ENCODE measurements around the gene GLP2R.
A peak's percentile ranks its signal among the peaks of the same experiment; 100 is the strongest.
"Not testable (repeated sequence)": the region's sequence is repeated elsewhere in the genome, so short reads cannot be mapped to it uniquely, and the experiment has no call there.

The GLP2R gene

DNA sequence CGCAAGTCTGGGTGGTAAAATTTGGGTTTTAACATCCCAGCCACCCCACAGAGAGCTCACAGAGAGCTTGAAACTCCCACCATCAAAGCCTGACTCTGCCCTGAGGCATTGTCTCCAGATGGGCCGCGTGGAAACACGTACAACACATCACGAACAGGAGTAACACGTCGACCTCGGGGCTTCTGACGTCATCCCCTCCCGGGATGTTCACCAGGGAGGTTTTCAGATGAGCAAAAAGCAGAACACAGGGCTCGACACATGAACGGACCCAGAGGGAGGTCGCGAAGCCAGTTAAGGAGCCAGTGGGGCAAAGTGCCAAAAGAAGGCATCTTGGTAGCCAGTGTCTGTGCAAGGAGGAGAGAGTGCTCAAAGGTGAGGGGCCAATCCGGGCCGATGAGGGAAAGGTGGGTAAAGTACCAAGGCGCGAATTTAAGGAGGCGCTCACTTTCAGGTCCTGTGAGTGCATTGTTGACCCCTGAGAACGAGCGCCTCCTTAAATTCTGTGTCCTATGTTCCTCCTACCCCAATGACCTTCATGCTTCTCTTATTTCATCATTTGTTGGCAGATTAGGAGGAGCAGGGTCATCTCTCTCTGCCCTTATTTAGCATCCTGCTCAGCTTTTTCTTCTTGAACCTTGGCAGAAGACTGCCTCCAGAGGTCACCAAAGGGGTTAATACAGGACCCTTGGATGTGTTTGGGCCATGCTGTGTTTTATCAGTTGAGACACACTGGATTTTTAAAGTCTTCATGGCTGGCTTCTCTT is 73.7 kb downstream of the GLP2R start:
- DNase-seq (ENCODE audit: low spot score): no peak

DNA sequence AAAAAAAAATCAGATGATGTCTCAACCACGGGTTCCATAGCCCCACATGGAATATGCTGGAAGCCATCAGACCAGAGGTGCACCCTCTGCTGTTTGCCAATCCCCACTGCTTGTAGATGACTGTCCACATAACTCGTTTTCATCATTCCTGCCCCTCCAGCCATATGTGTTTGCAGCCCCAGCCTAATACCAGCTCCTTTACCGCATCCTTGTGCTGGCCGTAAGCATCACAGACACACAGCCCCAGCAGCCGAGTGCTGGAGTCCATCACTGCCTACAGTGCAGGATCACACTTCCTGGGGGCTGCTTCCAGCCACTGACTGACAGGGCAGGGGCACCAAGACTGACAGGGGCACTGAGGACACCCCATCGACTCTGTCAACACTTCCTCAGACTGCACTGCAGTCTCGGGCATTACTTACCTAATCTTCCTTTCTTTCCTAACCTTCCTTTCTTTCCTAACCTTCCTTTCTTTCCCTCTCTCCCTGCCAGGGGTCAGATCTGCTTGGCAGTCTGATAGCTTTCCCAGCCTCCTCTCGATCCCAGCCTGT is 74.4 kb downstream of the GLP2R start:
- DNase-seq (ENCODE audit: low spot score): no peak

DNA sequence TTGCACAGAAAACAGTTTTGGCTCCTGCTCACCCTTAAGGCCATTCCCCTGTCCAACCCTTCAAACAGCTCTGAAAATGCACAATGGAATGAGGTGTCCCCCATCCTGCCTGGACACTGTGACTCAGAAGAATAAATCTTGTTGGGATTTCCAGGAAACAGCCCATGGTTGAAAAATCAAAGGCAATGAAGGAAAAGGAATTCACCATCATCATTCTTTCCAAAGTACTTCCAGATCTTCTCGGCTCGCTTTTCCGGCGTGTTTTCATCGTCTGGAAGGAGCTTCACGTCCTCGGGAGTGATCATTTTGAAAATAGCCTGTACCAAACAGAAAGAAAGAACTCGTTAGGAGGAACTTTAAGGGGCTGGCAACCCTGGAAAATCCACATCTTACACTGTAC is 75.1 kb downstream of the GLP2R start:
- DNase-seq (ENCODE audit: low spot score): no peak

DNA sequence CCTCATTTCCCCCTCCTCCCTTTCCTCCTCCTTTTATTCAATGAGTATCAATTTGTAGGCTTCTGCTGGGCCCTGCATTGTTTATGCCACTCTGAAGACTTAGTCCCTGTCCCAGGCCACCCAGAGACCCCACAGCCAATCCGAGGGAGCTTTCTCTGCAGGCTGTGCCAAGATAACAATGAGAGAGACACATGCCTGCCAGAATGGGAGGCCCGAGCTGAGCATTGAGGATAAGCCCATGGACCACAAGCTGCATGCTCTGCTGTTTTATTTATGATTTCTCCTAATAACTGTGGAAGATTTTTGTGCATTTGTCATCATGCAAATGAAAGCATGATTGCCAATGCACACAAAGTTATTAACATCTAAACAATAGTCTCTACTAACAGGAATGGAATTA is 76.4 kb downstream of the GLP2R start:
- peak; percentile 58 for DNase-seq (ENCODE audit: low spot score)

DNA sequence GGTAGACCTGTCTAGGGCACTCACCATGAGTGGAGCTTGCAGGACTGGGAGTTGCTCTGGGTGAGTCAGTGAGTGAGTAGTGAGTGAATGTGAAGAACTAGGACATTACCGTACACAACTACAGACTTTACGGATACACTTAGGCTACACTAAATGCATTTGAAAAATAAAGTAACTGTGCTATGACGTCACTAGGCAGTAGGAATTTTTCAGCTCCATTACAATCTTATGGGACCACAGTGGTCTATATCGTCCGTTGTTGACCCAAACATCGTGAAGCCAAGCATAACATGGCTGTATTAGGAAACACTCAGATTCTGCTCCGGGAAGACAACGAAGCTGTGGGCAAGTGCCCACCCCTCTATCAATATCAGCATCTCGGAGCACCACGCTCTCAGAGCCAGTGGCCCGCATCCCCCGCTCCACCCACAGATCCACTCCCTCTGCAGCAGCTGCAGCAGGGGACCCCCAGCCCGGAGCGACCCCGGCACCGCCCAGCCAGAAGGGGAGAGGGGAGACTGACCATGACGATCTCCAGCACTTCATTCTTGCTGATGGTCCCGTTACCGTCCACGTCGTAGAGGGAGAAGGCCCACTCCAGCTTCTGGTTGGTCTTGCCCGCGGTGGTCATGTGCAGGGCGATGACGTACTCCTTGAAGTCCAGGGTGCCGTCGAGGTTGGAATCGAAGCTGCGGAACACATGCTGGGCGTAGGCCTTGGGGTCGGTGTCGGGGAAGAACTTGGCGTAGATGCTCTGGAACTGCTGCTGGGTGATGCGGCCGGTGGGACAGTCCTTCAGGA is 78.8 kb downstream of the GLP2R start:
- no peak for DNase-seq (ENCODE audit: low spot score)

DNA sequence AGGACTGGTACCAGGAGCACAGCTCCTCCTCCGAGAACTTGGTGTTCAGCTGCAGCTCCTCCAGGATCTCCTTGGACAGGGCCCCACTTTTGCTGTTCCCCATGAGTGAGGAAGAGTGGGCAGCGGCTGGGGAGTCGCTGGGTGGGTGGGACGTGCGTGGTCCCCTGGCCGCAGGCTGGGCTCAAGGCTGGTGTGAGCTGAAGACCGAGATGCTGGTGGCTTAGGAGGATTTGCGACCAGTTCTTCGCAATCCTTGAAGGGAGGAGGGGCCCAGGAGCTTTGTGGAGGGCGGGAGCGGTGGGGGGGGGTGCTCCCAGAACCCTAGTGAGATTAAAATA is 79.3 kb downstream of the GLP2R start, which contains the start of gene RCVRN:
RCVRN (minus strand) TSS at position 194 of the 338 bp plus-strand sequence; CDS start at position 103, 91 bp downstream.
- no peak for DNase-seq (ENCODE audit: low spot score)

DNA sequence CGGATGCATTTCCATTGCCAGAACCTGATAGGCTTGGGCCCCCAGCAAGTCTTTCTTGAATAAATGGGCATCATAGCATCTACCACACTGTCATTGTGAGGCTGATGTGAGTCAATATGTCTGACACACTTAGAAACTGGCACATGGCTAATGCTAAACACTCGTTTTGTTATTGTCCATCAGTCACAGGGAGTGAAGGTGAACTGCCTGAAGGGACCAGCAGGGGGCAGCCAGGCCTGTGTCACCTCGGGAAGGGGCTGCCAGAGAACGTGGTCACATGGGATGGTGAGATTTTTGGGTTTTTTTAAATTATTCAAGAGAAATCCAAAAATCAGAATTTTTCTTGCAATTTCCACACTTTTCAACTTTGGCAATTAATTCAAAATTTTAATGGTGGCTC is 80.2 kb downstream of the GLP2R start:
- peak; percentile 71 for DNase-seq (ENCODE audit: low spot score)

DNA sequence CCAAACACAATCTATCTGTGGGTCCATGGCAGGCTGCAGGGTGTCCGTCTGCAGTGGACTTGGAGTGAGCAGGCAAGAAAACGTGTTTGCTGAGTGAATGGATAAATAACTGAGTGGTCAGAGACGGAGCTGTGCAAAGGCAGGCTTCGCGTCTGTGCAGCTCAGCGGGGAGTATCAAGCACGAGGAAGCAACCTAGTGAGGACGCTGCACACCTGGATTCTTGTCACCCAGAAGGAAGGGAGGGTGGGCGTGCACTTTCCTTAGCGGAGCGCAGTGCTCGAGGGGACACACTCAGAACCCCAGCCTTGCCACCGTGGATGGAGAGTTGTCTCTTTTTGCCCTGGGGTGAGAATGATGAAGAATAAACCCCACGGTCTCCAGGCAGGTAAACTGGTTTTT is 80.9 kb downstream of the GLP2R start:
- DNase-seq (ENCODE audit: low spot score): no peak

DNA sequence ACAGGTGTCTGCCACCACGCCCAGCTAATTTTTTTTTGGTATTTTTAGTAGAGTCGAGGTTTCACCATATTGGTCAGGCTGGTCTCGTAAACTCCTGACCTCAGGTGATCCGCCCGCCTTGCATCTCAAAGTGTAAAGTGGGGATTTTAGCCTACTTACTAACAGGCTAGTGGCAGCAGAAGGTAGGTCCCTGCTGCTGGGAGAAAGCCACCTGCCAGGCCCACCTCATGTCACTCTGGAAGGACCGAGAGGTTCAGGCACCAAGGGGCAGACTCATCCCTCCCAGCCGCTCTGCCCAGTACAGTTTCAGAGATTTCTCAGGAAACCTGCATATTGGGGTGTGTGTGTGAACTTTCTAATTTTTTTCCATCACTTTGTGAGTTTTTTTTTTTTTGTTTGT is 81.4 kb downstream of the GLP2R start:
- no peak for DNase-seq (ENCODE audit: low spot score)

DNA sequence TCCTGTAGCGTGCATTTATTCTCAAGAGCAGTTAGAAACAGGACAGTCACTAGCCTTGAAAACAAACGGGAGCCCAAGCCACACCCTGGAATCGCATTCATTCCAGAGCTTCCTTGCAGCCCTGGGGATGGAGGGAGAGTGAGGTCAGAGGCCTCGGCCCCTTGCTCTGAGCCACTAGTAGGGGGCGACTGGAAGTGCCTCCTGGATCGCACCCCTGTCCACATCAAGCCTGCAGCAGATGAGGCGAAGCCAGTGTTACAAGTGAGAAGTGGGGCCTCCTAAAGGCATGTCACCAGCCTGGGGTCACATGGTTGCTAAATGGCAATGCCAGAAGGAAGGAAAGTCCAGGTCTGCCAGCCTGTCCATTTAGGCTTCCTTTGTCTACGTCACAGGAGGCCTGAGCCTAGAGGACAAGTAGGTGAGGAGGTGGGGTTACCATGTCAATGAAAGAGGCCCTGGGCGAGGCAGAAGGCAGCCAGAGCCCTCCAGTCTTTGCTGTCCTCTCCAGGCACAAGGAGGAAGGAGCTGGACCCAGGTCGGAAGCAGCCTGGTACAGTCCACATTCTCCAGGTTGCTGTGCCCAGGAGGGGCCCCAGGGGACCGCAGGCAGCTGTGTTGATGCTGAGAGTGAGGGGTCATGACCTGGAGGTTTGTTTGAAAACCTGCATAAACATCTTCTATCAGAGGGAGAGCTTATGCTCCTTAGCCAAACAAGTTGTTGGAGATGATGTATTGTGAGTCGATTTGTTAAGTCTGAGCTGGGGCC is 82.3 kb downstream of the GLP2R start:
- DNase-seq (ENCODE audit: low spot score): peak; percentile 62

DNA sequence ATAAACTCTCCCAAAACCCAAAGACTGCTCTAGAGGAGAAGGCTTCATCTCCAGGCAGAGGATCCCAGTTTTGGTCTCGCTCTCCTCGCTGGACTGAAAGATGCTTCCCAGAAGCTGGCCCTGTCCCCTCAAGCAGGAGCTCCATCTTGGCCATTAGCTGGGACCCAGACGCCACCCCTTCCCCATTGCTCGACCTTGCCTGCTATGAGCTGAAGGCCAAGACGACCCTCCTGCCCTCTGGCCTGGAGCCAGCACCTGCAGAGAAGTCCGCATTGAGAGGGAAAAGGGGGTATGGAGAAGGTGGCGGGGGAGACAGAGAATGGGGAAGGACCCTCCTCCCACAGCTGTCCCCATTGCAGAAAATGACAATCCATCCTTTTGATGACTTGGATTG is 82.9 kb downstream of the GLP2R start:
- DNase-seq (ENCODE audit: low spot score): no peak

DNA sequence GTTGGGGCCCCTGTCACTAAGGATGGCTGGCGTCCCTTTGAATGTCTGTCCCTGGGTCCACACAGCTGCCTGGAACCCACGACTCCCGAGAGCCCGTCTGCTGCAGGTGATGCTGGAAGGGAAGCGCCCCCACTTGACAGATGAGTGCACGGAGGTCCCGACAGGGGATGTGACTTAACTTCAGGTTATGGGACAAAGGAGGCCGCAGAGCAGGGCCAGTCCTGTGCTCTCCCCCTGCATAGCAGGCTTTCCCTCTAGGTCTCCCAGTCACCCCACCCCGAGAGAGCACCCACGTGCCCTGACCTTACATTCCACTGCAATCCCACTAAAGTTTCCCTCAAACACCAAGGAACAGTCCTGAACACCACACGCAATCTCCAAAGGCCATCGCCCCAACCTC is 85.4 kb downstream of the GLP2R start:
- no peak for DNase-seq (ENCODE audit: low spot score)

DNA sequence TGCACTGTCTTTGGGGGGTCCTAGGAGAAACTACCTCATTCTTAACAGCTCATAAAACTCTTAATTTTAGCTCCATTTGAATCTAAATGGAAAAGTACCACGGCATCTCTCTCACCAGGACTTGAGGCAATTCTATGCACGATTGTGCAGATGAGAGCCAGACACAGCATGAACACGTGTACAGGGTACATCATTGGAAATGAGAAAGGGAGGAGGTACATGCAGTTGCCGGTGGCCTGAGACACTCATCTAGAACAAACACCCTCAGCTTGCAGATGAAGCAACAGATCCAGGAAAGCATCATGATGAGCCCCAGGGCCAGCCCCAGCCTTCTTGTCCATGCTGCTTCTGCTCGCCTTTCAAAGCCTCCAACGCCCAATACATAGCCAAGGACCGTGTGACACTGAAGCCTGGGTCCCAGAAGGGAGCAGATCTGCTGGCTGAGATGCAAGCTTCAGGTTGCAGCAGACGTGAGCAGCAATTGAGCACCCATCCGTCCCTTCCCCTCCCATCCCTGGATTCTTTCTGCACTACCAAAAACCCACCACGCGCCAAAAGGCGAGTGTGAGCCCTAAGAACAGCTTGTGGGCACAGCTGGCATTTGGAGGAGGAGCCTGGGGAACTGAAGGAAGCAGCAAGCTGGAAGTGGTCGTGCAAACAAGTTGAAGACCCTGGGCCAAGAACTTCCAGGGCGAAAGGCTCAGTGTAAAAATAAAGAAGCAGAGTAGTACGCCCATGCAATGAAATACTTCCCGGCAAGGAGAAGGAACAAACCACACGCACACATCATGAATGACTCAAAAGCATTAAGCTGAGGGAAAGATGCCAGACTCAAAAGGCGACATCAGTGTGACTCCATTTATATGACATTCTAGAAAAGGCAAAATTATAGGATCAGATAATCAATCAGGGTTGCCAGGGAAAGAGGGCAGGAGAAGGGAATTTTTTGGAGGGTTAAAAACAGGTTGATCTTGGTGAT is 86.7 kb downstream of the GLP2R start:
- no peak for DNase-seq (ENCODE audit: low spot score)

DNA sequence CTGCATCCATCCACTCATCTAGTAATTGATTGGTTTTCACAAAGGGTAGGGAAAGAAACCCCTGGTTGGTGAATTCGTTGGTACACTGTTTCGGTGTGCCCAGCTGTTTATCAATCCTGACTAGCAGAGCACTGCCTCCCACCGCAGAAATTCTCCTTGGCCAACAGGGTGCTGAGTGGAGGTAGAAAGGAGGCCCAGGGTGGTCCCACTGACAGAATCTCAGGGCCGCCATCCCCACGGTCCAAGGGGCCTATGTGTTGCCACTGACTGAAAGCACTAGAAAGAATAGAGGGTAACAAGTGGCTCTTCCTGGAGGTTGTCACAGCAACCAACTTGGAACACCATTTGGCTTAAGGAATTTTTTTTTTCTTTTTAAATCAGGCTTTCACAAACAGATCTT is 87.8 kb downstream of the GLP2R start:
- no peak for DNase-seq (ENCODE audit: low spot score)

DNA sequence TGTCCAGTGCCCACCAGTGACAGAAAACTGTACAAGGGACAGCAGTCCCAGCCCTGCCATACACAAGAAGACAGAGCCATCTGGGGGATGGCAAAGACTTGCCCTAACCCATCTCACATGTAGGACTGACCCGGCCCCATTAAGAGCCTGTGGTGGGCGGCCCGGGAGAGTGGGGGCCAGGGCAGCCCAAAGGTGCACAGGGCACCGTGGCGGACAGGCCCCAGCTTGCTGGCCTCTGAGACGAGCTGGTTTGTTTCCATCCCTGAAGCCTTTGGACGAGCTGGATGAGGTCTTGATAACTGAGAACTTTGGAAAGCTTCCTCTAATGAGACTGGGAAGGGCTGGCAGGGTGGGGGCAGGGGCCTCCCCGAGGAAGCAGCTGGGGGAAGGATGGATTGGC is 90.4 kb downstream of the GLP2R start:
- no peak for DNase-seq (ENCODE audit: low spot score)

DNA sequence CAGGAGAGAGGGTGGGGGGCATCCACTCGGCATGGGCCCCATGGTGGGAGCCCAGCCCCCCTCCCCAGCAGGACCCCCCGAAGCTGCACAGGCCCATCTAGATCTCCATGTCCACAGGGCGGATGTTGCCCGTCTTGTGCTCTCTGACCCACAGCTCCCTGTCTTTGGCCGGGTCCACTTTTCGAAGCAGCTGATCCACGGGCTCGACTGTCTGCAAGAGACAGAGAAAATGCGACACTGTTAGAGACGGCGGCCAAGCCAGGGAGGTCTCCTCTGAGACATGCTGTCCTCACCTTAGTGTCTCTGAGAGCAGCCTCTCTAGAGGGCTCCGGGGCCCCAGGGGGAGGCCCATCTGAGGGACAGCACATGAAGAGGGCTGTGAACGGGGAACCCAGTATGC is 91.4 kb downstream of the GLP2R start:
- DNase-seq (ENCODE audit: low spot score): no peak

DNA sequence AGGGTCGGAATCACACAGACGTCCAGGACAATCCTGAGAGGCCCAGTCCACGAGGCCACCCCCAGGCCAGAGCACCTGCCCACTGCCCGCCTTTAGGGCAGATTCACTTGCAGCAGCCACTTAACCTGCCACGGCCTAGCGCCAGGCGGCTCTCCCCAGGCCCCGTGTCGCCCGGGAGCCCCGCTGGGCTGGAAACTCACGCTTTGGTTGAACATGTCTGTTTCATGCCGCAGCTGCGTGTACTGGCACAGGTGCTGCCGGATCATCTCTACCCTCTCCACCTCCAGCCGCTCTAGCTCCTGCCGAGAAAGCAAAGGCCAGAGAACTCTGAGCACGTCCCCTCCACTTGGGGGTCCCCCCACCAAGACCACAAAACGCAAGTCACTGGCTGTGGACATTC is 92.1 kb downstream of the GLP2R start:
- no peak for DNase-seq (ENCODE audit: low spot score)

DNA sequence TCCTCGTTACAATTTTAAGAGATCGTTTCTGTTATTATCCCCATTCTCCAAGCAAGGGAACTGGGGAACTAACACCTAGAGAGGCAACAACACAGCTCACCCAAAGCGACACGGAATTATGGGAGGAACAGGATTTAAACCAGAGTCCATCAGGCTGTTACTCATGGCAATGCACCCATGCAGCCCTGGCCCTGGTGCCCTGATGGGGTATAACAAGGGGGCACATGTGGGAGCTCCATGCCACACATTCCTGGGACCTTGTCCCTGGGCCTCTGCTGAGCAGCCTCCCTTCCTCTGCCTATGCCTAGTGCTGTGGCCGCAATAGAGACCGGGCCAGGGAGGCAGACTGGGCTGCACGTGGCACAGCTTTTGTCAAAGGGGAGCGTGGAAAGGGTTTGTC is 92.6 kb downstream of the GLP2R start:
- DNase-seq (ENCODE audit: low spot score): no peak

DNA sequence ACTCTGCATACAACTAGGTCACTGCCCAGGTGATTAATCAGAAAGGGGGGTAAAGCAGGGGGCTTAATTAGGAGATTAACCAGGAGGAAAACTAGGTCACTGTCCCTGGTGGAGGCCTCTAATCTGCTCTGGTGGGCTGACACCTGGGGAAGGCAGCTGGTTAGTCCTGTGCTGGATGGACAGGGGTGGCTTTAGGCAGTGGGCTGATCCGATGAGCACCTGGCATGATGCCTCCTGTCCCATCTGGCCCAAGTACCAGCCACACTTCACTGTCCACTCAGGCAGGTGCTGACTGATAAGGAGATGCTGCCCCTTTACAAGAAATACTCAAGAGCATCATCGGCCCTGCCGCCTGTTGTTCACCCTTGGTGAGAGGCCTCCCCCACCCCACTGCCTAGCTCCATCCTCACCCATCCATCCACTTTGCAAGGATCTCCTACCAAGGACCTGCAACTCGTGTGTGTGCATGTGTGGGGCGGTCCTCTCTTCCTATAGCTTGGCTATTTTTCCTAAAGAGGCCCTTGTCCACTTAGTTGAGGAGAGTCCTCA is 93.2 kb downstream of the GLP2R start:
- DNase-seq (ENCODE audit: low spot score): no peak

DNA sequence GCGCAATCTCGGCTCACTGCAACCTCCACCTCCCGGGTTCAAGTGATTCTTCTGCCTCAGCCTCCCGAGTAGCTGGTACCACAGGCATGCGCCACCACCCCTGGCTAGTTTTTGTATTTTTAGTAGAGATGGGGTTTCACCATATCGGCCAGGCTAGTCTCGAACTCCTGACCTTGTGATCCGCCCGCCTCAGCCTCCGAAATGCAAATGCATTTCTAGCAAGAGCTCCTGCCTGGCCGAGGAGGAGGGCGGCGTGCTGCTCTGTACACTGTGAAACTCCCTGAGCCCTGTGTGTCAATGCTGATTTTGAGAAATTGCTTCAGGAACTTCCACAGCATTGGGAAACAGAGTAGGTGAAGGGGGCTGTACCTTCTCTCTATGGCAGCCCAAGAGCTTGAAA is 95.5 kb downstream of the GLP2R start:
- DNase-seq (ENCODE audit: low spot score): not testable (repeated sequence)

Data from ecto neural progenitor cell (in vitro differentiated cells).